Hepatocyte (in vitro differentiated cells): Measurements from ENCODE around the gene CNIH3.

Source experiments
- CTCF ChIP-seq: fragments of 200-600 bp; sonication (generic); IDR thresholded peaks from 2 replicates; pipeline ENCODE4 v1.5.1; 2016; ENCODE audit warnings: antibody characterized with exemption, mild to moderate bottlenecking; ENCODE audit not compliant: poor library complexity
- EZH2 ChIP-seq: fragments of 200-600 bp; sonication (generic); IDR thresholded peaks from 2 replicates; pipeline ENCODE4 v1.6.1; 2016; ENCODE audit warnings: antibody characterized with exemption, mild to moderate bottlenecking, borderline replicate concordance

DNA sequence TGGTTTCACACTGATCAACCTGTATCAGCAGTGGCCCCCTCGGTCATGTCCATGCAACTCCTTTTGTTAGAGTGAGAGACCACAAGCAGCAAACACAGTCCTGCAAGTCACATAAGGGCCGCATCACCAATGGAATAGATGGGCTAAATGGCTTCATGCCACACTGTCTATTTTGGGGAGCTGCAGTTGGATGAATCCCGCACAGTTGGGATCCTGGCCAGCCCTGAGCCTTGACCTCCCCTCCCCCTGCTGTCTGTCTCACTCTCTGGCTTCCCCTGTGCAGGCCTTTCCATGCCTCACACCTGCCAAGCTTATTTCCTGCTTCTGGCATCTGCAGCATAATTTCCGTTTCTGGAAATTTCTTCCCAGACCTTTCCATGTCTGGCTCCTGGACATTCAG lies 57.0 kb downstream of the CNIH3 start:
- TF ChIP-seq CTCF (no peak), EZH2 (no peak)
